Trophoblast cell (in vitro differentiated cells and primary cell): ENCODE results near the gene GALNT16.

Experiments used
- DNase-seq, 2 donors: peaks; one replicate each; pipeline ENCODE4 v3.0.0-alpha.2; 2016
- H2AFZ ChIP-seq: 2 replicates; pipeline ENCODE4 v1.6.1; 2013; ENCODE audit warnings: low read length, moderate library complexity, mild to moderate bottlenecking; ENCODE audit not compliant: insufficient read depth, poor library complexity
- H2AK5ac ChIP-seq: 2 replicates; pipeline ENCODE4 v1.6.1; 2013; ENCODE audit warnings: mild to moderate bottlenecking, low read length
- H2BK120ac ChIP-seq: 2 replicates; pipeline ENCODE4 v1.6.1; 2013; ENCODE audit warnings: low read length, mild to moderate bottlenecking, moderate library complexity; ENCODE audit not compliant: insufficient read depth, poor library complexity
- H2BK12ac ChIP-seq: 2 replicates; pipeline ENCODE4 v1.6.1; 2013; ENCODE audit warnings: mild to moderate bottlenecking, low read length, moderate library complexity
- H2BK5ac ChIP-seq: 2 replicates; pipeline ENCODE4 v1.6.1; 2013; ENCODE audit warnings: low read length, low read depth, moderate library complexity, mild to moderate bottlenecking; ENCODE audit not compliant: poor library complexity
- H3K14ac ChIP-seq: 2 replicates; pipeline ENCODE4 v1.6.1; 2013; ENCODE audit warnings: mild to moderate bottlenecking, low read length
- H3K18ac ChIP-seq: 2 replicates; pipeline ENCODE4 v1.6.1; 2013; ENCODE audit warnings: mild to moderate bottlenecking, low read length
- H3K23ac ChIP-seq: 2 replicates; pipeline ENCODE4 v1.6.1; 2013; ENCODE audit warnings: low read length
- H3K27ac ChIP-seq: 2 replicates; pipeline ENCODE4 v1.5.1; 2013; ENCODE audit warnings: low read depth, mild to moderate bottlenecking, inconsistent platforms, low read length, moderate library complexity
- H3K27me3 ChIP-seq: 2 replicates; pipeline ENCODE4 v1.6.1; 2013; ENCODE audit warnings: inconsistent platforms, mild to moderate bottlenecking, low read length, moderate library complexity; ENCODE audit not compliant: insufficient read depth
- H3K36me3 ChIP-seq, 2 experiments: 1 replicate in 1 of 2; 2 replicates in 1 of 2; pipeline ENCODE4 v1.6.1; 2013; ENCODE audit warnings: low read length in 2 of 2, mild to moderate bottlenecking in 2 of 2, moderate library complexity in 1 of 2; ENCODE audit not compliant: insufficient read depth in 2 of 2, control insufficient read depth in 1 of 2
- H3K4ac ChIP-seq: 2 replicates; pipeline ENCODE4 v1.6.1; 2013; ENCODE audit warnings: low read depth, mild to moderate bottlenecking, low read length, moderate library complexity
- H3K4me1 ChIP-seq, 2 experiments: 1 replicate in 1 of 2; 2 replicates in 1 of 2; pipeline ENCODE4 v1.6.1; 2013; ENCODE audit warnings: low read length in 2 of 2, mild to moderate bottlenecking in 2 of 2, moderate library complexity in 1 of 2; ENCODE audit not compliant: insufficient read depth in 2 of 2, control insufficient read depth in 1 of 2
- H3K4me2 ChIP-seq: 2 replicates; pipeline ENCODE4 v1.6.1; 2013; ENCODE audit warnings: inconsistent platforms, mild to moderate bottlenecking, low read length, moderate library complexity
- H3K4me3 ChIP-seq: 2 replicates; pipeline ENCODE4 v1.5.1; 2013; ENCODE audit warnings: mild to moderate bottlenecking, low read depth, low read length, inconsistent platforms
- H3K79me1 ChIP-seq: one replicate; pipeline ENCODE4 v1.6.1; 2013; ENCODE audit warnings: low read length
- H3K79me2 ChIP-seq: 2 replicates; pipeline ENCODE4 v1.6.1; 2013; ENCODE audit warnings: low read length, mild to moderate bottlenecking; ENCODE audit not compliant: control insufficient read depth, insufficient read depth, poor library complexity
- H3K9ac ChIP-seq: 2 replicates; pipeline ENCODE4 v1.6.1; 2013; ENCODE audit warnings: mild to moderate bottlenecking, low read length
- H3K9me3 ChIP-seq: 2 replicates; pipeline ENCODE4 v1.6.1; 2013; ENCODE audit warnings: low read depth, mild to moderate bottlenecking, control low read depth, inconsistent platforms, low read length; ENCODE audit not compliant: insufficient read depth
- H4K12ac ChIP-seq: 2 replicates; pipeline ENCODE4 v1.6.1; 2013; ENCODE audit warnings: low read depth, mild to moderate bottlenecking, low read length, moderate library complexity
- H4K8ac ChIP-seq: 2 replicates; pipeline ENCODE4 v1.6.1; 2013; ENCODE audit warnings: low read depth, mild to moderate bottlenecking, low read length, moderate library complexity
- H4K91ac ChIP-seq: one replicate; pipeline ENCODE4 v1.6.1; 2013; ENCODE audit warnings: low read depth, mild to moderate bottlenecking, low read length, moderate library complexity
- WGBS: extraction: QIAGEN DNeasy Blood & Tissue Kit; methylation state at CpG from one replicate; pipeline ENCODE4 v1.1.7; 2013; ENCODE audit warnings: missing lambda C conversion rate; ENCODE audit not compliant: insufficient read length, insufficient coverage; ENCODE audit errors: extremely low coverage; 5-methylcytosine and 5-hydroxymethylcytosine counted together

Gene GALNT16

DNA sequence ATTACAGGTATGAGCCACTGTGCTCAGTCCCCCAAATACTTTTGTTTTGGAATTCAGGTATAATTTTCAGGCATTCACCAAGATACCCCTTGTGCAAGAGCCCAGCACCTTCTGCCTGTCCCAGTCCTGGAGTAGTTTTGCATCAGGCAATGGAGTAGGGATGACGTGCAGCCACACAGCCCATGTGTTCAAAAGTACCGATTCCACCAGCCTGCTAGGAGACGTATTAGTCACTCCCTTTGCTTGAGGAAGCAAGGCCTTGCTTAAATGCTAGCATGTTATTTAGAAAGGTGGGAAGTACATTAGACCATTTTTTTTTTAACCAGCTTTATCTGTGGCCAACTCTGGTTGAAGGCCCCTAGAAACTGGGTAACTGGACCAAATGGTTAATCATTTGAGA, 15.0 kb upstream of the GALNT16 start:
- Histone ChIP-seq H3K4ac (no peak overlapping the region), H4K8ac (no peak overlapping the region), H2BK5ac (no peak overlapping the region), H3K14ac (no peak overlapping the region), H3K36me3 (peaks cover 0 to 2% of the 10 kb centered on the region in 2 experiments), H3K27ac (no peak overlapping the region), H3K9ac (no peak overlapping the region), H3K18ac (no peak overlapping the region), H4K91ac (no peak overlapping the region), H3K4me1 (no peaks in the 10 kb centered on the region), H3K23ac (no peak overlapping the region), H3K4me2 (no peak overlapping the region), H3K27me3 (no peaks in the 10 kb centered on the region), H3K79me1 (no peaks in the 10 kb centered on the region), H2BK120ac (no peak overlapping the region), H2AFZ (no peak overlapping the region), H3K9me3 (no peaks in the 10 kb centered on the region), H2BK12ac (no peak overlapping the region), H2AK5ac (no peak overlapping the region), H4K12ac (no peak overlapping the region), H3K79me2 (no peaks in the 10 kb centered on the region), H3K4me3 (no peak overlapping the region)
- WGBS = no CpG with 5 or more reads among the region's 3 CpGs
- no peak for DNase-seq

DNA sequence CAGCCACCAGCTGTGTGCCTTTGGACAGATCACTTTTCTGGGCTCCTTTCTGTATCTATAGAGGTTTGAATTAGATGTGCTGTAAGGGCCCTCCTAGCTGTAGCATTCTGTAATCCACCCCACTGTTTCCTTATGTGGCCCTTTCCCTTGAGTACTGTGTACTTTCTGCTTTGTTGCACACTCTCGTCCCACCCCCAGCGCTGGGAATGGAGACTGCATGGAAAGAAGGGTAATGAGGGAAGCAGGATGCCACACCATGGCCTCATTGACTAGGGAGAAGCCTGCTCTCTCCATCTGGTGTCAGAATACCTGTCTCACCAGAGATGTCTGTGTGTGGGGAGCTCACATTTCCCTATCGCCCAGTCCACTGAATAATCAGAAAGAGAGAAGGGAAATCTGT, 13.6 kb upstream of the GALNT16 start:
- no peak overlapping the region for H3K18ac ChIP-seq
- no peak for DNase-seq
- no CpG with 5 or more reads among the region's 3 CpGs for WGBS
- no peaks in the 10 kb centered on the region for H3K79me2 ChIP-seq
- no peak overlapping the region for H2BK12ac ChIP-seq
- no peak overlapping the region for H2AK5ac ChIP-seq
- H3K4me2 ChIP-seq = no peak overlapping the region
- no peaks in the 10 kb centered on the region for H3K4me1 ChIP-seq
- H3K27ac ChIP-seq = no peak overlapping the region
- no peaks in the 10 kb centered on the region for H3K27me3 ChIP-seq
- H3K4me3 ChIP-seq = no peak overlapping the region
- H4K8ac ChIP-seq = no peak overlapping the region
- no peak overlapping the region for H2BK120ac ChIP-seq
- no peaks in the 10 kb centered on the region for H3K79me1 ChIP-seq
- H4K91ac ChIP-seq = no peak overlapping the region
- no peak overlapping the region for H3K9ac ChIP-seq
- H2BK5ac ChIP-seq = no peak overlapping the region
- H3K4ac ChIP-seq = no peak overlapping the region
- H2AFZ ChIP-seq = no peak overlapping the region
- no peak overlapping the region for H4K12ac ChIP-seq
- H3K14ac ChIP-seq = no peak overlapping the region
- H3K9me3 ChIP-seq = no peaks in the 10 kb centered on the region
- no peaks in the 10 kb centered on the region for H3K36me3 ChIP-seq
- no peak overlapping the region for H3K23ac ChIP-seq

DNA sequence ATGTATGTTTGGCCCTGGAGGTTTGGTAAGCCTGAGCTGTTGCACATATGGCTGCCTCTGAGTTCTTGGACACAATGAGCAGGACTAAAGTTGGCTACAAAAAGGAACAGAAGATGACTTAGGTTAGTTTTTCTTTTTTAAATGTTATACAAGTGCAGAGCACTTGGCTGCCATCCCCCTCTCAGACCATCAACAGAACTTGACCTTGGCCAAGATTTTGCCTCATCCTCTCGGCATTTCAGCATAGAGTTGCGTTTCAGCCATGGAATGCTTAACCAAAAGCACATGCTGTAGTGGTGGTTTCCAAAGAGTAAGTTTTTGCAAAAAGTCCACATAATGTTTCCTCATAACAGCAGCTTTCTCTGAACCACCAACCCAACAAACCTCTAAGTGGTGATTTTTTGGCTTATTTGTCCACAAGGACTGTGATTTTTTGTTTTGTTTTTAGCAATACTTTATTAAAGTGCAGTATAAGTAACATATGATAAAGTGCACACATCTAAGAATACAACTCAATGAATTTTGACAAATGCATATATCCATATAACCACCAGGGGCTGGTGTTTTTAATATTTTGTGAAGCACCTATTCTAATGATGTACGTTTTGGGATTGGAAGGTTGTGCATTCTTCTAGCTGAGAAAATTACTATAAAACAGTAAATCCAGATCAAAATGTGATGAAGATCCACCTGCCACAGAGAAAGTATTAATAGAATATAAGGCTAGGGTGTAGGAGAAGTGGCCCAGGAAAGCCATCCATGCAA, 12.1 kb upstream of the GALNT16 start:
- H3K4me3 ChIP-seq = no peak overlapping the region
- no peak overlapping the region for H4K91ac ChIP-seq
- no peak overlapping the region for H3K14ac ChIP-seq
- no peaks in the 10 kb centered on the region for H3K4me1 ChIP-seq
- H4K8ac ChIP-seq = no peak overlapping the region
- H2AFZ ChIP-seq = no peak overlapping the region
- H2BK5ac ChIP-seq = no peak overlapping the region
- no peaks in the 10 kb centered on the region for H3K27me3 ChIP-seq
- H3K9me3 ChIP-seq = no peaks in the 10 kb centered on the region
- WGBS = no CpG with 5 or more reads among the region's 3 CpGs
- H2BK12ac ChIP-seq = no peak overlapping the region
- H2AK5ac ChIP-seq = no peak overlapping the region
- H3K4ac ChIP-seq = no peak overlapping the region
- H3K4me2 ChIP-seq = no peak overlapping the region
- H4K12ac ChIP-seq = no peak overlapping the region
- no peaks in the 10 kb centered on the region for H3K79me1 ChIP-seq
- H3K36me3 ChIP-seq = no peaks in the 10 kb centered on the region
- no peak overlapping the region for H2BK120ac ChIP-seq
- no peaks in the 10 kb centered on the region for H3K79me2 ChIP-seq
- H3K18ac ChIP-seq = no peak overlapping the region
- no peak overlapping the region for H3K9ac ChIP-seq
- no peak overlapping the region for H3K27ac ChIP-seq
- peak in 1 of 2 donors; percentile 9 for DNase-seq
- no peak overlapping the region for H3K23ac ChIP-seq

DNA sequence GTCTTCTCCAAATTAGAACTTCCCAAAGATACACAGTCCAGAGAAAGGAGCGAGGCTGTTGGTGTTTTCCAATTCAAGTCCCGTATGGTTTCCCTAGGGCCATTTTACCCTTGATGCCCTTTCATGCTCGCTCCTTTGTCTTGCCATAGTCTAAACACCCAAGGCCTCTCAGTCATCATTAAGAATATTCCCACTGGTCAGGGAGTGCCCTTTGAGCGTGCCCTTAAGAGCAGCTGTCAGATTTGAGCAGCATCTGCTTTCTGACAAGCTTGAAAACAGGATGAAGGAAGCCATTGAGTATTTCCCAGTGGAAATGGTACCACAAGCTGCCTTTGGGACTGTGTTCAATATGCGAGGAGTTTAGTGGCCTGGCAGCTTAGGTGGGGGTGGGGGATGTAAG, 10.4 kb upstream of the GALNT16 start:
- H3K14ac ChIP-seq = no peak overlapping the region
- no peak overlapping the region for H4K8ac ChIP-seq
- H2BK120ac ChIP-seq = no peak overlapping the region
- H3K79me1 ChIP-seq = no peaks in the 10 kb centered on the region
- H2AFZ ChIP-seq = no peak overlapping the region
- no peak overlapping the region for H3K4me3 ChIP-seq
- H2BK5ac ChIP-seq = no peak overlapping the region
- H3K27me3 ChIP-seq = no peaks in the 10 kb centered on the region
- peak overlapping the region; percentile 9 for H3K9ac ChIP-seq
- H3K4ac ChIP-seq = no peak overlapping the region
- no peaks in the 10 kb centered on the region for H3K79me2 ChIP-seq
- H3K18ac ChIP-seq = no peak overlapping the region
- no peak overlapping the region for H3K4me2 ChIP-seq
- no peak overlapping the region for H4K91ac ChIP-seq
- no peaks in the 10 kb centered on the region for H3K9me3 ChIP-seq
- H3K27ac ChIP-seq = no peak overlapping the region
- no peak for DNase-seq
- H4K12ac ChIP-seq = no peak overlapping the region
- H3K23ac ChIP-seq = no peak overlapping the region
- no peaks in the 10 kb centered on the region for H3K36me3 ChIP-seq
- no CpG with 5 or more reads among the region's 5 CpGs for WGBS
- no peak overlapping the region for H2BK12ac ChIP-seq
- H3K4me1 ChIP-seq = no peaks in the 10 kb centered on the region
- no peak overlapping the region for H2AK5ac ChIP-seq
